ENCODE data around the gene COL2A1. TPM values are rescaled to one million over a fixed set of nuclear protein-coding genes. Genes with fewer than 3 reads are reported as not detected.

COL2A1 gene
- total RNA-seq, 4 donors from 2014 or later = 0.15 to 1.9 TPM; not detected in 2

DNA sequence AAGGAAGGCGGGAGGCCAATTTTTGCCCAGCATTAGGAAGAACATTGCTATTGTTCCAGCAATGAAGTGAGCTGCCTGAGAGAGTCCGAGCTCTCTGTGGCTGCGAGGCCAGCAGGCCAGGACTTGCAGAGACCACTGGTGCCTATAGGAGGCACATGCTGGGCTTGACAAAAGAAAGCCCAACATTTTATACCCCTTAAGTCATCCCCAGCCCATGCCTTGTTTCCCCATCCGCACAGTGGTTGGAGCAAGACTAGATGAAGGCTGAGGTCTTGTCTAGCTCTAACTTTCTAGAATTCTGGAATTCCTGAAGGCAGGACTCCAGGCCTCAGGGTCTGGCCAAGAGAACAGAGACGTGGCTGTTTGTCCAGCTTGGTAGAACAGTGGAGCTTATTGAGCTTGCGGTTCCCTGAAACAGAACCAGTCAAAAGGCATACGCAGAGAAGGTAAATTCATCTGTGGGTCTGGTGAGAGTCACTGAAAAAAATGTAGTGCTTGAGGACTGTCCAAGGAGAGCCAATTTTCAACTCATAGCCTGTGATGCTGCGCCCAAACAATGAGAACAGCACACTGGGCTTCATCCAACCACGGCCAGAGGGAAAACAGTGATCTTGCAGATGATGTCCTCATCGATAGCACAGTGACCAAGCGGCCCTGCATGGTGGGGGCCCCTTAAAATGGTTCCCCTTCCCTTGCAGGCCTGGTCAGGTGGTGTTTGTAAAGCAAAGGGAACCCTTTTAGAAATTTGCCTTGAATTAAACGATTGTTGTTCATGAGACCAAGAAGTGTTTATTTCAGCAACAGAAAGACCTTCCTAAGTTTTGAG lies 27.1 kb upstream of the COL2A1 start:
- H3K27me3 ChIP-seq = no peaks in the 10 kb centered on the region
- no peaks in the 10 kb centered on the region for H3K4me1 ChIP-seq
- H3K4me3 ChIP-seq = no peak overlapping the region
- no peak for DNase-seq
- H3K36me3 ChIP-seq = no peaks in the 10 kb centered on the region
- no peaks in the 10 kb centered on the region for H3K9me3 ChIP-seq
- no peak overlapping the region for H3K27ac ChIP-seq
- intact Hi-C loops (cut with DNase I; ENCODE audit: low total_unique reads) = no loop called here
- TF ChIP-seq POLR2A (IDR thresholded peaks at IDR 0.05) = no peak
- TF ChIP-seq, protein P1, sequence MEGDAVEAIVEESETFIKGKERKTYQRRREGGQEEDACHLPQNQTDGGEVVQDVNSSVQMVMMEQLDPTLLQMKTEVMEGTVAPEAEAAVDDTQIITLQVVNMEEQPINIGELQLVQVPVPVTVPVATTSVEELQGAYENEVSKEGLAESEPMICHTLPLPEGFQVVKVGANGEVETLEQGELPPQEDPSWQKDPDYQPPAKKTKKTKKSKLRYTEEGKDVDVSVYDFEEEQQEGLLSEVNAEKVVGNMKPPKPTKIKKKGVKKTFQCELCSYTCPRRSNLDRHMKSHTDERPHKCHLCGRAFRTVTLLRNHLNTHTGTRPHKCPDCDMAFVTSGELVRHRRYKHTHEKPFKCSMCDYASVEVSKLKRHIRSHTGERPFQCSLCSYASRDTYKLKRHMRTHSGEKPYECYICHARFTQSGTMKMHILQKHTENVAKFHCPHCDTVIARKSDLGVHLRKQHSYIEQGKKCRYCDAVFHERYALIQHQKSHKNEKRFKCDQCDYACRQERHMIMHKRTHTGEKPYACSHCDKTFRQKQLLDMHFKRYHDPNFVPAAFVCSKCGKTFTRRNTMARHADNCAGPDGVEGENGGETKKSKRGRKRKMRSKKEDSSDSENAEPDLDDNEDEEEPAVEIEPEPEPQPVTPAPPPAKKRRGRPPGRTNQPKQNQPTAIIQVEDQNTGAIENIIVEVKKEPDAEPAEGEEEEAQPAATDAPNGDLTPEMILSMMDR (IDR thresholded peaks at IDR 0.05) = no peak

DNA sequence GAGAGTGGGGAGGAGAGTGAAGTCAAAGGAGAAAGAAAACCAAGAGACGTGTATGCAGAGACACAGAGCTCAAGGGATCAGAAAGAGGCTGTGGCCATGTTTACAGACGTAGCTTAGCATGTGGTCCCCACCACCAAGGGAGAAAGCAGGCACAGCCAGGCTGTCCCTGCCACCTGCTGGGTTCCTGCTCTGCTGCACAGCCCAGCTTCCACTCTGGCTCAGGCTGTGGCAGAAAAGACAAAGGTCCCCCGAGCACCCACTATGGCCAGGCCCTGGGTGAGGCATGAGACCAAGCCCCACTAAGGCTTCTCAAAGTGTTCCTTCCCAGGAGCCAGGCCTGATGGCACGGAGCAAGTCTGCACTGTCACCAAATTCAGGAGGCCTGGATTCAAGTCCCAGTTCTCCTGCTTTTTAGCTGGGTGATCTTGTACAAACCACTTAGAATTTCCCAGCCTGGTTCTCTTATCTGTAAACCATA lies 25.9 kb upstream of the COL2A1 start:
- TF ChIP-seq, protein P1 (IDR thresholded peaks at IDR 0.05) = no peak
- TF ChIP-seq POLR2A (IDR thresholded peaks at IDR 0.05) = no peak

DNA sequence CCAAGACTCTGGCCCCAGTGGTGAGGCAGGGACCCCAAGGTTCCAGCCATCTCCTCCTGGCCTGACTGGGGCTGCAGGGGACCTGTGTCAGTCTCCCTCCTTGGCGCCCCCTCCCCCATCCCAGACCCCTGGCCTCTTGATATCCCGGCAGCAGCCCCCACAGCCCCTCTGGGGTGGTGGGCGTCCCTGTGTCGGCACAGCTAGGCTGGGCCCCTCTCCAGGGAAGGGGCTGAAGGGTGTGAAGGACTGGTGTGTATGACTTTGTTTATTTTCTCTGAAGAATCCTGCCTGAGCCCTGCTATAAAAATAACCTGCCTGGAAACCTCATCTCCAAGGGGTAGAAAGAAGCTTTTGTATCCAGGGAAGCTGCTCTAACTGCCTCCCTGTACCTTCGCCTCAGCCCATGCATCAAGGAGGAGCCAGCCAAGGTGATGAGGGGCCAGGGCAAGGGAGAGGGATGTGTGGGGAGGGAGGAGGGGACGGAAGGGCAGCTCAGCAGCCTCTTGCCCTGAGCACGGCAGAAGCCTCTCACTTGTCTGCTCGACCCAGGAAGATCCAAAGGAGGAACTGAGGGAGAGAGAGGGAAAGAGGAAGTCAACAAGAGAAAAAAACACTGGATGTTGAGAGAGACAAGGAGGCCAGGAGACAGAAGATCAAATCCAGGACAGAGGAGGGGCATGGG lies 25.4 kb upstream of the COL2A1 start:
- intact Hi-C loops (cut with DNase I; ENCODE audit: low total_unique reads) = no loop called here
- no peak for DNase-seq
- Histone ChIP-seq H3K27me3 (no peaks in the 10 kb centered on the region), H3K9me3 (no peaks in the 10 kb centered on the region), H3K4me1 (no peaks in the 10 kb centered on the region), H3K36me3 (no peaks in the 10 kb centered on the region), H3K4me3 (no peak overlapping the region), H3K27ac (no peak overlapping the region)
- TF ChIP-seq POLR2A (IDR thresholded peaks at IDR 0.05) = no peak
- TF ChIP-seq, protein P1 (IDR thresholded peaks at IDR 0.05) = no peak

More for the DNA sequence above, 25.9 kb upstream of the COL2A1 start:
- Histone ChIP-seq H3K27me3 (no peaks in the 10 kb centered on the region), H3K4me3 (no peak overlapping the region), H3K36me3 (no peaks in the 10 kb centered on the region), H3K4me1 (no peaks in the 10 kb centered on the region), H3K27ac (no peak overlapping the region), H3K9me3 (no peaks in the 10 kb centered on the region)
- no peak for DNase-seq
- intact Hi-C loops (cut with DNase I; ENCODE audit: low total_unique reads) = no loop called here

DNA sequence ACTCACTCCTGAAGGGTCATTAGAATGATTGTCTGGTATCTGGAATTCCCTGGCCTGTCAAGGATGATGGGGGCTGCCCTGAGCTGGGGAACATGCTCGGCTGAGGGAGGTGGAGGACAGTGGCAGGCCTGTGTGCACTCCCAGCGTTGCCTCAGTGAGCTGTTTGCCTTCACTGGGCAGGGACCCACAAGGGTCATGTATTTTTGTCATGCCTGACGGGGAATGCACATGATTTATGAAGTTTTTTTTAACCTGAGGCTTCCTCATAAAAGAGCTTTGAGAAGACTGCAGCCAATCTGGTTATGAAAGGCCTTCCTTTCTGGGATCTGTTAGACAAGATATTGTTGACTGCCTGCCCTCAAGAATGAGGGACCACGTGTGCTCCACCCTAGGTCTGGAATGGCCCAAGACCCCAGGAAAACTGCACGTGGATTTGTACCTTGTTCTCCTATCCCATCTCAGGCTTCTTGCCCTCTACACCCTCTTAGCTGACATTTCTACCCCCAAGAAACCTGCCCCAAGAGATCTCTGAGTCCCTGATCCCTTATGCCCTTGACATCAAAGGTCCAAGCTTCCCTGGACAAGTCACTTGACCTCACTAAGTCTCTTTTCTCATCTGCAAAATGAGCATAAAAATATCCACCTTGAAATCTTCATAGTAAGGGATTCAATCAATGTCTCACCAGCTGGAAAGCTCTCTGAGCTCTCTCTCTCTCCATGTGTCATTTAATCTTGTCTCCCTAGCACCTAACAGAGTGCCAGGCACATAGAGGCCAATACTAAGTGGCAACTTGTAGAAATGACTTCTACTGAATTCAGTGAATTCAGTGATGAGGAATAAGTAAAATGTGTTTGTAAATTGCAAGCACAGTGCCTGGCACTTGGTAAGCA lies 24.5 kb upstream of the COL2A1 start:
- Histone ChIP-seq H3K27me3 (no peaks in the 10 kb centered on the region), H3K9me3 (no peaks in the 10 kb centered on the region), H3K4me1 (no peaks in the 10 kb centered on the region), H3K36me3 (no peaks in the 10 kb centered on the region), H3K4me3 (no peak overlapping the region), H3K27ac (no peak overlapping the region)
- DNase-seq = no peak
- intact Hi-C loops (cut with DNase I; ENCODE audit: low total_unique reads) = no loop called here
- TF ChIP-seq POLR2A (IDR thresholded peaks at IDR 0.05) = no peak
- TF ChIP-seq, protein P1 (IDR thresholded peaks at IDR 0.05) = no peak

Measured in uterus (tissue), 4 donors.